Measurements from ENCODE around the gene ARL5A.
"Not testable (repeated sequence)": the region's sequence is repeated elsewhere in the genome, so short reads cannot be mapped to it uniquely, and the experiment has no call there.

ARL5A gene

GRCh38 chr2:151794422-151794821 is 33.8 kb downstream of the ARL5A start:
- not testable (repeated sequence) for DNase-seq

- no peak for DNase-seq
Measured at GRCh38 chr2:151793123-151793522, 35.1 kb downstream of the ARL5A start.

GRCh38 chr2:151792589-151792988 is 35.6 kb downstream of the ARL5A start:
- DNase-seq, result no peak

- no peak for DNase-seq
Measured at GRCh38 chr2:151791545-151791944, 36.7 kb downstream of the ARL5A start.

GRCh38 chr2:151790689-151791088 is 37.5 kb downstream of the ARL5A start:
- DNase-seq, result no peak

- no peak for DNase-seq
Measured at GRCh38 chr2:151789055-151789834, 39.0 kb downstream of the ARL5A start.

GRCh38 chr2:151786483-151786882 is 41.7 kb downstream of the ARL5A start:
- DNase-seq, result no peak

- no peak for DNase-seq
Measured at GRCh38 chr2:151786077-151786476, 42.1 kb downstream of the ARL5A start.

GRCh38 chr2:151783133-151783520 is 45.1 kb downstream of the ARL5A start:
- no peak for DNase-seq

GRCh38 chr2:151782378-151783132 is 45.7 kb downstream of the ARL5A start:
- DNase-seq, result no peak

- no peak for DNase-seq
Measured at GRCh38 chr2:151781642-151782041, 46.6 kb downstream of the ARL5A start.

- no peak for DNase-seq
Measured at GRCh38 chr2:151780938-151781337, 47.3 kb downstream of the ARL5A start.

GRCh38 chr2:151777935-151778334 is 50.3 kb downstream of the ARL5A start:
- DNase-seq, result no peak

GRCh38 chr2:151777487-151777886 is 50.7 kb downstream of the ARL5A start:
- no peak for DNase-seq

- no peak for DNase-seq
Measured at GRCh38 chr2:151776367-151776766, 51.9 kb downstream of the ARL5A start.

GRCh38 chr2:151775057-151775740 is 53.0 kb downstream of the ARL5A start:
- no peak for DNase-seq

- DNase-seq, result no peak
Measured at GRCh38 chr2:151774506-151774905, 53.7 kb downstream of the ARL5A start.

GRCh38 chr2:151771599-151772358 is 56.4 kb downstream of the ARL5A start:
- no peak for DNase-seq

- no peak for DNase-seq
Measured at GRCh38 chr2:151770995-151771394, 57.2 kb downstream of the ARL5A start.

GRCh38 chr2:151769606-151770005 is 58.6 kb downstream of the ARL5A start:
- DNase-seq, result no peak

GRCh38 chr2:151767536-151767935 is 60.7 kb downstream of the ARL5A start:
- no peak for DNase-seq

- DNase-seq, result peak; percentile 18
Measured at GRCh38 chr2:151766437-151767153, 61.6 kb downstream of the ARL5A start.

Data from stimulated activated CD4-positive, alpha-beta T cell treated with anti-CD3 and anti-CD28 coated beads, Interleukin-4, amount 100 ng/mL, for 24 hours (primary cell).